Activated T-cell treated with anti-CD3 and anti-CD28 coated beads, Interleukin-2, amount 50 U/mL, for 24 hours (primary cell): ENCODE data around the gene EIF3D.

Experiments
- DNase-seq: peaks from one replicate; pipeline ENCODE4 v3.0.0-alpha.2; 2020
- H3K27ac Mint-ChIP-seq: 2 replicates; pipeline ENCODE4 v1.8.0; 2020; ENCODE audit warnings: mild to moderate bottlenecking, mixed read lengths
- H3K27me3 Mint-ChIP-seq: 2 replicates; pipeline ENCODE4 v1.8.0; 2020; ENCODE audit warnings: mixed read lengths
- H3K36me3 Mint-ChIP-seq: 2 replicates; pipeline ENCODE4 v1.8.0; 2020; ENCODE audit warnings: low read depth, mixed read lengths
- H3K4me1 Mint-ChIP-seq: 2 replicates; pipeline ENCODE4 v1.8.0; 2020; ENCODE audit warnings: low read depth, mixed read lengths
- H3K4me3 Mint-ChIP-seq: 2 replicates; pipeline ENCODE4 v1.8.0; 2020; ENCODE audit warnings: mild to moderate bottlenecking, moderate library complexity, mixed read lengths
- H3K9me3 Mint-ChIP-seq: 2 replicates; pipeline ENCODE4 v1.8.0; 2020; ENCODE audit warnings: mixed read lengths

Gene EIF3D

GRCh38 chr22:36506637-36507517, 22.1 kb downstream of the EIF3D start, which contains the start of gene FOXRED2:
FOXRED2 (minus strand) TSS chr22:36507040; CDS start chr22:36506422, 618 bp downstream.
- Mint-ChIP-seq H3K36me3 (peaks cover 47% of the 10 kb centered on the region), H3K9me3 (no peaks in the 10 kb centered on the region), H3K4me1 (peaks cover 33% of the 10 kb centered on the region), H3K27me3 (no peaks in the 10 kb centered on the region), H3K4me3 (peak within 1 kb of the TSS; percentile 75), H3K27ac (peak within 1 kb of the TSS; percentile 87)
- peak; percentile 95 for DNase-seq

- no peak for DNase-seq
- Mint-ChIP-seq H3K27ac (peak overlapping the region; percentile 87), H3K27me3 (no peaks in the 10 kb centered on the region), H3K4me3 (peak overlapping the region; percentile 75), H3K4me1 (peaks cover 30% of the 10 kb centered on the region), H3K36me3 (peaks cover 44% of the 10 kb centered on the region), H3K9me3 (no peaks in the 10 kb centered on the region)
Measured at GRCh38 chr22:36505998-36506635, 22.8 kb downstream of the EIF3D start.

- no peak for DNase-seq
- Mint-ChIP-seq H3K4me3 (no peak overlapping the region), H3K9me3 (no peaks in the 10 kb centered on the region), H3K36me3 (peaks cover 65% of the 10 kb centered on the region), H3K4me1 (peaks cover 2% of the 10 kb centered on the region), H3K27me3 (no peaks in the 10 kb centered on the region), H3K27ac (no peak overlapping the region)
Measured at GRCh38 chr22:36497910-36498665, 30.9 kb downstream of the EIF3D start.

GRCh38 chr22:36493690-36494110, 35.3 kb downstream of the EIF3D start:
- no peaks in the 10 kb centered on the region for H3K27me3 Mint-ChIP-seq
- no peak overlapping the region for H3K27ac Mint-ChIP-seq
- no peak for DNase-seq
- no peaks in the 10 kb centered on the region for H3K9me3 Mint-ChIP-seq
- H3K36me3 Mint-ChIP-seq = peaks cover 81% of the 10 kb centered on the region
- peaks cover 2% of the 10 kb centered on the region for H3K4me1 Mint-ChIP-seq
- no peak overlapping the region for H3K4me3 Mint-ChIP-seq

- H3K27me3 Mint-ChIP-seq = no peaks in the 10 kb centered on the region
- peaks cover 76% of the 10 kb centered on the region for H3K36me3 Mint-ChIP-seq
- no peak for DNase-seq
- peaks cover 2% of the 10 kb centered on the region for H3K4me1 Mint-ChIP-seq
- H3K4me3 Mint-ChIP-seq = no peak overlapping the region
- H3K27ac Mint-ChIP-seq = no peak overlapping the region
- H3K9me3 Mint-ChIP-seq = no peaks in the 10 kb centered on the region
Measured at GRCh38 chr22:36492109-36492508, 36.9 kb downstream of the EIF3D start.

- Mint-ChIP-seq H3K4me3 (no peak overlapping the region), H3K27ac (no peak overlapping the region), H3K27me3 (no peaks in the 10 kb centered on the region), H3K36me3 (peaks cover 76% of the 10 kb centered on the region), H3K9me3 (no peaks in the 10 kb centered on the region), H3K4me1 (peaks cover 2% of the 10 kb centered on the region)
- no peak for DNase-seq
Measured at GRCh38 chr22:36491155-36491554, 37.8 kb downstream of the EIF3D start.

- H3K9me3 Mint-ChIP-seq = no peaks in the 10 kb centered on the region
- peak; percentile 67 for DNase-seq
- H3K27ac Mint-ChIP-seq = no peak overlapping the region
- peaks cover 49% of the 10 kb centered on the region for H3K36me3 Mint-ChIP-seq
- no peaks in the 10 kb centered on the region for H3K27me3 Mint-ChIP-seq
- no peak overlapping the region for H3K4me3 Mint-ChIP-seq
- peaks cover 4% of the 10 kb centered on the region for H3K4me1 Mint-ChIP-seq
Measured at GRCh38 chr22:36486619-36487384, 42.2 kb downstream of the EIF3D start.

GRCh38 chr22:36481393-36482168, 47.4 kb downstream of the EIF3D start, which contains the start of gene TXN2:
TXN2 (minus strand) TSS chr22:36481640; CDS start chr22:36480837, 803 bp downstream.
- Mint-ChIP-seq H3K4me1 (peaks cover 25% of the 10 kb centered on the region), H3K27ac (peak within 1 kb of the TSS; percentile 97), H3K4me3 (peak within 1 kb of the TSS; percentile 91), H3K36me3 (peaks cover 53% of the 10 kb centered on the region), H3K27me3 (no peaks in the 10 kb centered on the region), H3K9me3 (no peaks in the 10 kb centered on the region)
- peak; percentile 96 for DNase-seq

GRCh38 chr22:36480941-36481392, 48.0 kb downstream of the EIF3D start:
- Mint-ChIP-seq H3K9me3 (no peaks in the 10 kb centered on the region), H3K4me1 (peaks cover 25% of the 10 kb centered on the region), H3K36me3 (peaks cover 54% of the 10 kb centered on the region), H3K27ac (peak overlapping the region; percentile 97), H3K4me3 (peak overlapping the region; percentile 91), H3K27me3 (no peaks in the 10 kb centered on the region)
- DNase-seq = no peak

- Mint-ChIP-seq H3K27me3 (no peaks in the 10 kb centered on the region), H3K9me3 (no peaks in the 10 kb centered on the region), H3K4me1 (peaks cover 25% of the 10 kb centered on the region), H3K4me3 (peak overlapping the region; percentile 20), H3K36me3 (peaks cover 74% of the 10 kb centered on the region), H3K27ac (peak overlapping the region; percentile 44)
- no peak for DNase-seq
Measured at GRCh38 chr22:36478966-36479365, 50.0 kb downstream of the EIF3D start.

GRCh38 chr22:36475341-36475740, 53.6 kb downstream of the EIF3D start:
- Mint-ChIP-seq H3K27me3 (no peaks in the 10 kb centered on the region), H3K36me3 (peaks cover 99% of the 10 kb centered on the region), H3K4me1 (peaks cover 20% of the 10 kb centered on the region), H3K9me3 (no peaks in the 10 kb centered on the region), H3K4me3 (no peak overlapping the region), H3K27ac (no peak overlapping the region)
- no peak for DNase-seq

- Mint-ChIP-seq H3K27ac (peak overlapping the region; percentile 11), H3K4me3 (no peak overlapping the region), H3K27me3 (no peaks in the 10 kb centered on the region), H3K9me3 (no peaks in the 10 kb centered on the region), H3K36me3 (peaks cover 95% of the 10 kb centered on the region), H3K4me1 (peaks cover 23% of the 10 kb centered on the region)
- no peak for DNase-seq
Measured at GRCh38 chr22:36472689-36473088, 56.3 kb downstream of the EIF3D start.

- Mint-ChIP-seq H3K27ac (peak overlapping the region; percentile 18), H3K27me3 (no peaks in the 10 kb centered on the region), H3K36me3 (peaks cover 95% of the 10 kb centered on the region), H3K4me3 (no peak overlapping the region), H3K4me1 (peaks cover 31% of the 10 kb centered on the region), H3K9me3 (no peaks in the 10 kb centered on the region)
- no peak for DNase-seq
Measured at GRCh38 chr22:36471341-36471821, 57.6 kb downstream of the EIF3D start.
